Lung (tissue), 12 donors: ENCODE data around the gene IQGAP3. TPM values are rescaled to one million over a fixed set of nuclear protein-coding genes. Genes with fewer than 3 reads are reported as not detected.

Experiments used
- ATAC-seq: fragments of 200-7000 bp; cut with Tn5 transposase; one replicate; pipeline ENCODE4 v1.9.1; 2020; ENCODE audit warnings: moderate number of reproducible peaks; ENCODE audit not compliant: insufficient read depth, low FRiP score
- DNase-seq, 3 donors: peaks; one replicate each; pipeline ENCODE4 v3.0.0-alpha.2; 2013 to 2017
- H3K27ac ChIP-seq, 2 donors: one replicate each; pipeline ENCODE4 v1.5.1; 2013; ENCODE audit warnings: mild to moderate bottlenecking in 2 of 2, moderate library complexity in 2 of 2, control low read depth in 1 of 2, inconsistent platforms in 1 of 2, low read depth in 1 of 2, low read length in 1 of 2
- H3K27me3 ChIP-seq, 3 donors: one replicate each; pipeline ENCODE4 v1.5.1; 2013; ENCODE audit warnings: low read length in 2 of 3; ENCODE audit not compliant: control insufficient read depth in 3 of 3, insufficient read depth in 3 of 3
- H3K36me3 ChIP-seq, 4 donors: one replicate each; pipeline ENCODE4 v1.5.1; 2013; ENCODE audit warnings: low read length in 4 of 4, mild to moderate bottlenecking in 1 of 4, moderate library complexity in 1 of 4; ENCODE audit not compliant: control insufficient read depth in 4 of 4, insufficient read depth in 4 of 4
- H3K4me1 ChIP-seq, 5 donors: one replicate each; pipeline ENCODE4 v1.5.1; 2013; ENCODE audit warnings: low read length in 5 of 5, mild to moderate bottlenecking in 2 of 5, moderate library complexity in 1 of 5; ENCODE audit not compliant: control insufficient read depth in 5 of 5, insufficient read depth in 5 of 5
- H3K4me3 ChIP-seq: one replicate; pipeline ENCODE4 v1.5.1; 2013; ENCODE audit warnings: mild to moderate bottlenecking, control low read depth, moderate library complexity
- H3K9ac ChIP-seq, 2 donors: one replicate each; pipeline ENCODE4 v1.5.1; 2013; ENCODE audit warnings: low read length in 2 of 2, control low read depth in 1 of 2; ENCODE audit not compliant: insufficient read depth in 1 of 2
- H3K9me3 ChIP-seq, 4 donors: one replicate each; pipeline ENCODE4 v1.5.1; 2013; ENCODE audit warnings: low read length in 3 of 4, mild to moderate bottlenecking in 1 of 4, moderate library complexity in 1 of 4; ENCODE audit not compliant: control insufficient read depth in 4 of 4, insufficient read depth in 3 of 4
- WGBS, 2 donors: extraction: QIAGEN DNeasy Blood & Tissue Kit; methylation state at CpG; one replicate each; pipeline ENCODE4 v1.1.7; 2013; 5-methylcytosine and 5-hydroxymethylcytosine counted together
- polyA plus RNA-seq, 2 donors: library from polyadenylated mRNA; stranded (reverse); fragments of 200-250 nt; gene quantifications; one replicate each; pipeline ENCODE4 v1.2.1, GENCODE V29; 2013
- total RNA-seq, 2 donors: library from RNA; depleted of rRNA in 1 of 2; stranded (reverse); fragments of >200 nt in 1 of 2; gene quantifications; one replicate each; pipeline ENCODE4 v1.2.1, GENCODE V29; 2014 to 2021
- TF ChIP-seq, protein P1 (sequence below): IDR thresholded peaks from 2 replicates; pipeline ENCODE4 v1.5.1; 2012; ENCODE audit warnings: mild to moderate bottlenecking; ENCODE audit errors: control extremely low read depth, extremely low read depth
- donor health status: control.
- donor health status: control.
- donor health status: Bipolar disorder and iron deficiency.
- donor health status: healthy.
- donor health status: DM: yes; HTN: yes; CAD: no.

The IQGAP3 gene
- total and polyA plus RNA-seq, 4 donors = 0.42 to 3.4 (median 1.2) TPM

GRCh38 chr1:156506450-156506849 lies 65.9 kb downstream of the IQGAP3 start:
- no peak overlapping the region for H3K27ac ChIP-seq
- no peaks in the 10 kb centered on the region for H3K36me3 ChIP-seq
- no peaks in the 10 kb centered on the region for H3K9me3 ChIP-seq
- DNase-seq (no peak), ATAC-seq (no peak)
- 83 to 88% methylated on average over 2 of the region's 2 CpGs for WGBS, 2 donors
- no peaks in the 10 kb centered on the region for H3K27me3 ChIP-seq
- H3K9ac ChIP-seq = no peak overlapping the region
- no peak overlapping the region for H3K4me3 ChIP-seq
- H3K4me1 ChIP-seq = peaks cover 31 to 53% (median 37%) of the 10 kb centered on the region in 5 donors
- TF ChIP-seq, protein P1, sequence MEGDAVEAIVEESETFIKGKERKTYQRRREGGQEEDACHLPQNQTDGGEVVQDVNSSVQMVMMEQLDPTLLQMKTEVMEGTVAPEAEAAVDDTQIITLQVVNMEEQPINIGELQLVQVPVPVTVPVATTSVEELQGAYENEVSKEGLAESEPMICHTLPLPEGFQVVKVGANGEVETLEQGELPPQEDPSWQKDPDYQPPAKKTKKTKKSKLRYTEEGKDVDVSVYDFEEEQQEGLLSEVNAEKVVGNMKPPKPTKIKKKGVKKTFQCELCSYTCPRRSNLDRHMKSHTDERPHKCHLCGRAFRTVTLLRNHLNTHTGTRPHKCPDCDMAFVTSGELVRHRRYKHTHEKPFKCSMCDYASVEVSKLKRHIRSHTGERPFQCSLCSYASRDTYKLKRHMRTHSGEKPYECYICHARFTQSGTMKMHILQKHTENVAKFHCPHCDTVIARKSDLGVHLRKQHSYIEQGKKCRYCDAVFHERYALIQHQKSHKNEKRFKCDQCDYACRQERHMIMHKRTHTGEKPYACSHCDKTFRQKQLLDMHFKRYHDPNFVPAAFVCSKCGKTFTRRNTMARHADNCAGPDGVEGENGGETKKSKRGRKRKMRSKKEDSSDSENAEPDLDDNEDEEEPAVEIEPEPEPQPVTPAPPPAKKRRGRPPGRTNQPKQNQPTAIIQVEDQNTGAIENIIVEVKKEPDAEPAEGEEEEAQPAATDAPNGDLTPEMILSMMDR = no peak

- Histone ChIP-seq H3K9ac (no peak overlapping the region), H3K9me3 (no peaks in the 10 kb centered on the region), H3K36me3 (no peaks in the 10 kb centered on the region), H3K4me3 (no peak overlapping the region), H3K27me3 (no peaks in the 10 kb centered on the region), H3K4me1 (peaks cover 31 to 51% (median 37%) of the 10 kb centered on the region in 5 donors), H3K27ac (peak overlapping the region; percentile 100)
- no peak for ATAC-seq
- TF ChIP-seq, protein P1 = no peak
- no peak for DNase-seq
- WGBS, 2 donors = 77 to 83% methylated on average over 21 of the region's 21 CpGs
Observed at GRCh38 chr1:156505679-156506298, 66.6 kb downstream of the IQGAP3 start.

- Histone ChIP-seq H3K27me3 (no peaks in the 10 kb centered on the region), H3K27ac (peak overlapping the region; percentile 100), H3K4me3 (no peak overlapping the region), H3K9ac (peak overlapping the region in 1 of 2 donors; percentile 75), H3K9me3 (no peaks in the 10 kb centered on the region), H3K36me3 (peaks cover 0 to 3% (median 0%) of the 10 kb centered on the region in 4 donors), H3K4me1 (peaks cover 29 to 44% (median 31%) of the 10 kb centered on the region in 5 donors)
- WGBS, 2 donors = 2 to 6% methylated on average over 37 to 45 of the region's 45 CpGs
- DNase-seq (peak; percentile 99 to 100 (median 100)), ATAC-seq (peak; percentile 20)
- TF ChIP-seq, protein P1 = peak; percentile 22
Observed at GRCh38 chr1:156504821-156505678, 67.3 kb downstream of the IQGAP3 start.
